Chondrocyte (in vitro differentiated cells): ENCODE data around the gene KCNF1. TPM values are rescaled to one million over a fixed set of nuclear protein-coding genes. Genes with fewer than 3 reads are reported as not detected.

Experiments used
- DNase-seq: peaks from one replicate; pipeline ENCODE4 v3.0.0; 2021; ENCODE audit warnings: mixed read lengths, low spot score
- H3K27ac Mint-ChIP-seq: one replicate; pipeline ENCODE4 v1.8.0; 2021; ENCODE audit warnings: mild to moderate bottlenecking, moderate library complexity, mixed read lengths; ENCODE audit not compliant: unreplicated experiment
- H3K27me3 Mint-ChIP-seq: 2 replicates; pipeline ENCODE4 v1.8.0; 2021; ENCODE audit warnings: low read depth, mixed read lengths
- H3K36me3 Mint-ChIP-seq: 2 replicates; pipeline ENCODE4 v1.8.0; 2021; ENCODE audit warnings: low read depth, mixed read lengths
- H3K4me1 Mint-ChIP-seq: 2 replicates; pipeline ENCODE4 v1.8.0; 2021; ENCODE audit warnings: low read depth, mild to moderate bottlenecking, mixed read lengths
- H3K4me3 Mint-ChIP-seq: one replicate; pipeline ENCODE4 v1.8.0; 2021; ENCODE audit warnings: mild to moderate bottlenecking, moderate library complexity, mixed read lengths; ENCODE audit not compliant: unreplicated experiment
- H3K9me3 Mint-ChIP-seq: 2 replicates; pipeline ENCODE4 v1.8.0; 2021; ENCODE audit warnings: low read depth, mixed read lengths
- CTCF ChIP-seq: fragments of 200-600 bp; sonication (generic); IDR thresholded peaks from 2 replicates; pipeline ENCODE4 v1.5.0; 2021; ENCODE audit warnings: antibody characterized with exemption, mild to moderate bottlenecking, moderate library complexity
- total RNA-seq: library from RNA; stranded (reverse); gene quantifications from 3 replicates; pipeline ENCODE4 v1.2.1, GENCODE V29; 2021

KCNF1 gene
- total RNA-seq, 1 donor from 2014 or later, result not detected

GRCh38 chr2:10947005-10947440 lies 35.3 kb downstream of the KCNF1 start:
- no peaks in the 10 kb centered on the region for H3K9me3 Mint-ChIP-seq
- no peak overlapping the region for H3K4me3 Mint-ChIP-seq
- DNase-seq, result peak; percentile 83
- peaks cover 14% of the 10 kb centered on the region for H3K4me1 Mint-ChIP-seq
- TF ChIP-seq CTCF, result no peak
- H3K36me3 Mint-ChIP-seq, result no peaks in the 10 kb centered on the region
- peaks cover 10% of the 10 kb centered on the region for H3K27me3 Mint-ChIP-seq
- H3K27ac Mint-ChIP-seq, result no peak overlapping the region

- no peak overlapping the region for H3K4me3 Mint-ChIP-seq
- H3K27ac Mint-ChIP-seq, result no peak overlapping the region
- no peak for TF ChIP-seq CTCF
- H3K4me1 Mint-ChIP-seq, result peaks cover 14% of the 10 kb centered on the region
- peak; percentile 74 for DNase-seq
- peaks cover 10% of the 10 kb centered on the region for H3K27me3 Mint-ChIP-seq
- H3K36me3 Mint-ChIP-seq, result no peaks in the 10 kb centered on the region
- H3K9me3 Mint-ChIP-seq, result no peaks in the 10 kb centered on the region
Measured at GRCh38 chr2:10947446-10948187, 35.9 kb downstream of the KCNF1 start.

GRCh38 chr2:10948188-10948564 lies 36.4 kb downstream of the KCNF1 start:
- H3K4me3 Mint-ChIP-seq, result no peak overlapping the region
- no peak for TF ChIP-seq CTCF
- H3K9me3 Mint-ChIP-seq, result no peaks in the 10 kb centered on the region

GRCh38 chr2:10948606-10949230 lies 37.0 kb downstream of the KCNF1 start:
- peak; percentile 60 for DNase-seq
- TF ChIP-seq CTCF, result no peak
- no peaks in the 10 kb centered on the region for H3K9me3 Mint-ChIP-seq
- H3K36me3 Mint-ChIP-seq, result no peaks in the 10 kb centered on the region
- H3K27ac Mint-ChIP-seq, result no peak overlapping the region
- no peak overlapping the region for H3K4me3 Mint-ChIP-seq
- H3K4me1 Mint-ChIP-seq, result peaks cover 14% of the 10 kb centered on the region
- H3K27me3 Mint-ChIP-seq, result peaks cover 6% of the 10 kb centered on the region

More at GRCh38 chr2:10948188-10948564, 36.4 kb downstream of the KCNF1 start:
- H3K27me3 Mint-ChIP-seq, result peaks cover 8% of the 10 kb centered on the region
- H3K4me1 Mint-ChIP-seq, result peaks cover 14% of the 10 kb centered on the region
- DNase-seq, result peak; percentile 47
- no peak overlapping the region for H3K27ac Mint-ChIP-seq
- H3K36me3 Mint-ChIP-seq, result no peaks in the 10 kb centered on the region

- Mint-ChIP-seq H3K9me3 (no peaks in the 10 kb centered on the region), H3K4me1 (peaks cover 14% of the 10 kb centered on the region), H3K27me3 (no peaks in the 10 kb centered on the region), H3K27ac (no peak overlapping the region), H3K4me3 (no peak overlapping the region), H3K36me3 (no peaks in the 10 kb centered on the region)
- TF ChIP-seq CTCF, result no peak
- DNase-seq, result no peak
Measured at GRCh38 chr2:10949835-10950234, 38.1 kb downstream of the KCNF1 start.
